GM12878 (cell line): ENCODE results near the gene SRBD1.

Experiments
- CHD2 ChIP-seq: IDR thresholded peaks from 2 replicates; pipeline ENCODE4 v1.6.1; 2011; ENCODE audit warnings: low read depth, low read length, improper control_type of control experiment, borderline replicate concordance
- CTCF ChIP-seq, 3 experiments: IDR thresholded peaks in 2 of 3; conservative IDR thresholded peaks in 1 of 3; 2 replicates each; pipeline ENCODE4 v1.5.1; 2011; ENCODE audit warnings: low read depth in 3 of 3, low read length in 3 of 3, mild to moderate bottlenecking in 3 of 3, control low read depth in 2 of 3, moderate library complexity in 2 of 3, inconsistent platforms in 1 of 3, mixed read lengths in 1 of 3; ENCODE audit not compliant: control insufficient read depth in 2 of 3, insufficient read depth in 1 of 3; ENCODE audit errors: extremely low read depth in 1 of 3
- EED ChIP-seq: sonication (generic); IDR thresholded peaks from 2 replicates; pipeline ENCODE4 v1.6.1; 2016; ENCODE audit warnings: antibody characterized with exemption, low read depth
- EP300 ChIP-seq, 2 experiments: fragments of 150-350 bp in 1 of 2; IDR thresholded peaks; 2 replicates each; pipeline ENCODE4 v1.6.1; 2011 to 2012; ENCODE audit warnings: low read depth in 2 of 2, low read length in 2 of 2, borderline replicate concordance in 1 of 2, improper control_type of control experiment in 1 of 2, inconsistent platforms in 1 of 2; ENCODE audit not compliant: control insufficient read depth in 1 of 2
- EZH2 ChIP-seq: IDR thresholded peaks from 2 replicates; pipeline ENCODE4 v1.6.1; 2012; ENCODE audit warnings: low read depth, mild to moderate bottlenecking, control low read depth, inconsistent platforms, low read length, borderline replicate concordance; ENCODE audit not compliant: control insufficient read depth
- JUNB ChIP-seq: IDR thresholded peaks from 2 replicates; pipeline ENCODE4 v1.6.1; 2016; ENCODE audit warnings: antibody characterized with exemption, mild to moderate bottlenecking
- NBN ChIP-seq: fragments of 450-650 bp; IDR thresholded peaks from 2 replicates; pipeline ENCODE4 v1.6.1; 2016
- SPI1 ChIP-seq: IDR thresholded peaks from 2 replicates; pipeline ENCODE4 v1.6.1; 2011; ENCODE audit warnings: low read depth, mild to moderate bottlenecking, low read length, moderate library complexity, borderline replicate concordance; ENCODE audit not compliant: insufficient read depth
- TAF1 ChIP-seq: IDR thresholded peaks from 2 replicates; pipeline ENCODE4 v1.6.1; 2011; ENCODE audit warnings: mild to moderate bottlenecking, low read depth, low read length, borderline replicate concordance
- TF ChIP-seq, protein P1 (sequence below): fragments of 150-350 bp; IDR thresholded peaks from 2 replicates; pipeline ENCODE4 v1.6.1; 2016; ENCODE audit warnings: low read depth, low read length

DNA sequence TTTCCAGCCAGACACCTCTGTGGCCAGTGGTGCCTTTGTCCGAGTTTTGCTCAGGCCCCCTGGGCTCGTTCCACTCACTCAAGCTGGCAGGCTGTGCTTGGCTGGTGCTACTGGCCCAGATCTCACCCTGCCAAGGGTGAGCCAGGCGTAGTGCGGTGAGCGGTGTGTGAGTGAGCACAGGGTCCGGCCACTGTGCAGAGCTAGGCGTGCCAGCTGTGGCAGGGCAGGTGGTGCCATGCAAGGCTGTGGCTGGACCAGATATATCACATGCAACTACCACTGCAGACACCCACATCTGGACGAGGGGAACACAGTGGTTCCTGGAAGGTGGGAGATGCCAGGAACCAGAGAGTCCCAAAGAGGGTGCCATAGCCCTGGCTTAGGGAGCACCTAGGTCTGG, 70.1 kb downstream of the SRBD1 start:
- TF ChIP-seq EZH2: no peak
- TF ChIP-seq TAF1: no peak
- no peak for TF ChIP-seq EED
- TF ChIP-seq CTCF (IDR thresholded peaks at IDR 0.05 in 2 of 3, conservative IDR thresholded peaks at IDR 0.05 in 1 of 3; ENCODE audit: control insufficient read depth in 2 of 3, extremely low read depth in 1 of 3, insufficient read depth in 1 of 3, low read depth in 3 of 3, low read length in 3 of 3): no peak
- no peak for TF ChIP-seq CHD2
- no peak for TF ChIP-seq JUNB
- TF ChIP-seq, protein P1, sequence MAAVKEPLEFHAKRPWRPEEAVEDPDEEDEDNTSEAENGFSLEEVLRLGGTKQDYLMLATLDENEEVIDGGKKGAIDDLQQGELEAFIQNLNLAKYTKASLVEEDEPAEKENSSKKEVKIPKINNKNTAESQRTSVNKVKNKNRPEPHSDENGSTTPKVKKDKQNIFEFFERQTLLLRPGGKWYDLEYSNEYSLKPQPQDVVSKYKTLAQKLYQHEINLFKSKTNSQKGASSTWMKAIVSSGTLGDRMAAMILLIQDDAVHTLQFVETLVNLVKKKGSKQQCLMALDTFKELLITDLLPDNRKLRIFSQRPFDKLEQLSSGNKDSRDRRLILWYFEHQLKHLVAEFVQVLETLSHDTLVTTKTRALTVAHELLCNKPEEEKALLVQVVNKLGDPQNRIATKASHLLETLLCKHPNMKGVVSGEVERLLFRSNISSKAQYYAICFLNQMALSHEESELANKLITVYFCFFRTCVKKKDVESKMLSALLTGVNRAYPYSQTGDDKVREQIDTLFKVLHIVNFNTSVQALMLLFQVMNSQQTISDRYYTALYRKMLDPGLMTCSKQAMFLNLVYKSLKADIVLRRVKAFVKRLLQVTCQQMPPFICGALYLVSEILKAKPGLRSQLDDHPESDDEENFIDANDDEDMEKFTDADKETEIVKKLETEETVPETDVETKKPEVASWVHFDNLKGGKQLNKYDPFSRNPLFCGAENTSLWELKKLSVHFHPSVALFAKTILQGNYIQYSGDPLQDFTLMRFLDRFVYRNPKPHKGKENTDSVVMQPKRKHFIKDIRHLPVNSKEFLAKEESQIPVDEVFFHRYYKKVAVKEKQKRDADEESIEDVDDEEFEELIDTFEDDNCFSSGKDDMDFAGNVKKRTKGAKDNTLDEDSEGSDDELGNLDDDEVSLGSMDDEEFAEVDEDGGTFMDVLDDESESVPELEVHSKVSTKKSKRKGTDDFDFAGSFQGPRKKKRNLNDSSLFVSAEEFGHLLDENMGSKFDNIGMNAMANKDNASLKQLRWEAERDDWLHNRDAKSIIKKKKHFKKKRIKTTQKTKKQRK: no peak
- TF ChIP-seq NBN: no peak
- TF ChIP-seq SPI1: no peak
- no peak for TF ChIP-seq EP300 (IDR thresholded peaks at IDR 0.05; ENCODE audit: borderline replicate concordance in 1 of 2, control insufficient read depth in 1 of 2, low read depth in 2 of 2, low read length in 2 of 2)
